ENCODE measurements around the gene AFG3L2.

DNA sequence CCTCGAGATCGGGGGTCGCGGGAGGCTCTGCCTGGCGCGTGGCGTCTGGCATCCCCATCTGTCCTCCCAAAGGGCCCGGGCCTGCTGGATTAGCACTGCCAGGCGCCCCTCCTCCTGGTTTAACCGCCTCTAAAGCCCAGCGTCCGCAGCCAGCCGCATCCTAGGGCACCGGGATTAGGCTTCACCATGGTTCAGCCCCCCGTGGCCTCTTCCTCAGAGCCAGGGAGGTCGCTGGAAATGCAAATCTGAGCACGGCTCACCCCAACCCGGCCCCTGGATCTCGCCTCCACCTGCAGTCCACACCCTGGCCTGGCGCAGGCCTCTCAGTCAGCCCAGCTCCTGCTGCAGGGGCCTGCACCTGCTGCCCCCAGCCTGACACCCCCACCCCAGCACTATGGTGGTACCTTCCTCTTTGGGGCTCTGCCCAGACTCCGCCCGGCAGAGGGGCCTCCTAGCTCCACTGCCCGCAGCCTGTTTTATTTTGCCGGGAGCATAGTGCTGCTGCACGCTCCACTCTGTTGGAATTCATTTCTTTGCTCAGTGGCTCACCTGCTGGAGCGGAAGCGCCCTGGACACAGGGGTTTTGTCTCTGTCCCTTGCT is 43.9 kb upstream of the AFG3L2 start:
- TF ChIP-seq, protein P1, sequence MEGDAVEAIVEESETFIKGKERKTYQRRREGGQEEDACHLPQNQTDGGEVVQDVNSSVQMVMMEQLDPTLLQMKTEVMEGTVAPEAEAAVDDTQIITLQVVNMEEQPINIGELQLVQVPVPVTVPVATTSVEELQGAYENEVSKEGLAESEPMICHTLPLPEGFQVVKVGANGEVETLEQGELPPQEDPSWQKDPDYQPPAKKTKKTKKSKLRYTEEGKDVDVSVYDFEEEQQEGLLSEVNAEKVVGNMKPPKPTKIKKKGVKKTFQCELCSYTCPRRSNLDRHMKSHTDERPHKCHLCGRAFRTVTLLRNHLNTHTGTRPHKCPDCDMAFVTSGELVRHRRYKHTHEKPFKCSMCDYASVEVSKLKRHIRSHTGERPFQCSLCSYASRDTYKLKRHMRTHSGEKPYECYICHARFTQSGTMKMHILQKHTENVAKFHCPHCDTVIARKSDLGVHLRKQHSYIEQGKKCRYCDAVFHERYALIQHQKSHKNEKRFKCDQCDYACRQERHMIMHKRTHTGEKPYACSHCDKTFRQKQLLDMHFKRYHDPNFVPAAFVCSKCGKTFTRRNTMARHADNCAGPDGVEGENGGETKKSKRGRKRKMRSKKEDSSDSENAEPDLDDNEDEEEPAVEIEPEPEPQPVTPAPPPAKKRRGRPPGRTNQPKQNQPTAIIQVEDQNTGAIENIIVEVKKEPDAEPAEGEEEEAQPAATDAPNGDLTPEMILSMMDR (IDR thresholded peaks at IDR 0.05): no peak
- TF ChIP-seq POLR2AphosphoS5 (IDR thresholded peaks at IDR 0.05): no peak
- TF ChIP-seq POLR2A (IDR thresholded peaks at IDR 0.05): no peak
- no peak for TF ChIP-seq EP300 (IDR thresholded peaks at IDR 0.05)
